Activated naive CD4-positive, alpha-beta T cell treated with Interleukin-2 at 50 U/mL for 16 hours (primary cell): ENCODE measurements around the gene SSBP3.
"Not testable (repeated sequence)": the region's sequence is repeated elsewhere in the genome, so short reads cannot be mapped to it uniquely, and the experiment has no call there.

Experiments used
- DNase-seq: peaks from one replicate; pipeline ENCODE4 v3.0.0-alpha.2; 2020

Gene SSBP3

DNA sequence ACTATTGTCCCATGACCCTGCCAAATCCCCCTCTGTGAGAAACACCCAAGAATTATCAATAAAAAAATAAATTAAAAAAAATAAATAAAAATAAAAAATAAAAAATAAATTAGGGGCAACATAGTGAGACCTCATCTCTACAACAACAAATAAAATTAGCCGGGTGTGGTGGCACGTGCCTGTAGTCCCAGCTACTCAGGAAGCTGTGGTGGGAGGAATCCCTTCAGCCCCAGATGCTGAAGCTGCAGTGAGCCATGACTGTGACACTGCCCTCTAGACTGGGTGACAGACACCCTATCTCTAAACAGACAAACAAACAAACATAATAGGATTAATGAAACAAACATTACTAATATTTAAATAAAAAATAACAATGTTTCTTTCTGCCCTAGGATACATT lies 171.9 kb downstream of the SSBP3 start:
- DNase-seq, result no peak

- not testable (repeated sequence) for DNase-seq
Observed at GRCh38 chr1:54233196-54233595, 173.0 kb downstream of the SSBP3 start.

DNA sequence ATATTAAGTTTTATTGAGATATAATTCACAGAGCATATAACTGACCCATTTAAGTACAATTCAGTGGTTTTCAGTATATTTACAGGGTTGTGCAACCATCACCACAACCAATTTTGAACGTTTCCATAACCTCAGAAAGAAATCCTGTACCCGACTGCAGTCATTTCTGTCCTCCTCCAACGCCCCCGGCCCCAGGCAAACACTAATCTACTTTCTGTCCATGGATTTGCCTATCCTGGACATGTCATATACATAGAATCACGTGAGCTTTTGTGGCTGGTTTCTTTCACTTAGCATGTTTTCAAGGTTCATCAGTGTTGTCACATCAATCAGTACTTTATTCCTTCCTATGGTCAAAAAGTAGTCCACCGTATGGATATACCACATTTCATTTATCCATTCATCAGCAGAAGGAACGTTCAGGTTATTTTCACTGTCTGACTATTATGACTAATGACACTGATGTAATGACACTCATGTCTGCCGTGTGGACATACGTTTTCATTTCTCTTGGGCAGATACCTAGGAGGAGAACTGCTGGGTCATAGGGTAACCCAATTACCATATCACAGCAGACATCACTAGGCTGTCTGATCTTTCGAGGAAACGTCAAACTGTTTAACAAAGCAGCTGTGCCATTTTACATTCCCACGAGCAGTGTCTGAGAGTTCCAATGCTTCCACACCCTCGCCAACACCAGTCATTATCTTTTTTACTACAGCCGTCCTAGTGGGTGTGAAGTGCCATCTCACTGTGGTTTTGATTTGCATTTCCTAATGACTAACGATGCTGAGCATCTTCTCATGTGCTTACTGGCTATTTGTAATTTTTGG lies 175.5 kb downstream of the SSBP3 start:
- DNase-seq, result peak; percentile 78

GRCh38 chr1:54229281-54229891 lies 176.8 kb downstream of the SSBP3 start:
- DNase-seq, result peak; percentile 60

DNA sequence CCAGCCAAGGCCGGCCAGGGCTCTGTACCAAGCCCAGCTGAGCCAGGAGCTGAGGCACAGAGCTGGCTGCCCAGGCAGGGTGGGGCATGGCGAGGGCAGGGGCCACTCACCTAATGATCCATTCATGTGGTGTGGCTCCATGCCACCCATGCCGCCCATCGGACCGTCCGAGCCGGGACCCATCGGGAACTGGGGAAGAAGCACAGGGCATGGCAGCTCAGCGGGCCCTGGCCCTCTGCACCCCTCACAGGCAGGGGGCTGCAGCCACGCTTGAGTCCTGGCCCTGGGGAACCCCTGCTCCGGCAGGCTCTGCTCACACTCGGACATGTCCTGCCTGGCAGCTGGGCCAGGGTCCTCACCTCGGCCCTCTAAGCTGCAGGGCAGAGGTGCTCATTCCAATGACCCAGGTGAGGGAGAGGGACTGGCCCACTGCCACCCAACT lies 177.5 kb downstream of the SSBP3 start:
- DNase-seq, result no peak

GRCh38 chr1:54227891-54228310 lies 178.3 kb downstream of the SSBP3 start:
- no peak for DNase-seq

GRCh38 chr1:54227091-54227602 lies 179.0 kb downstream of the SSBP3 start:
- no peak for DNase-seq

- DNase-seq, result no peak
Observed at GRCh38 chr1:54225986-54226559, 180.1 kb downstream of the SSBP3 start.

GRCh38 chr1:54225378-54225777 lies 180.8 kb downstream of the SSBP3 start:
- no peak for DNase-seq

- no peak for DNase-seq
Observed at GRCh38 chr1:54224233-54224632, 182.0 kb downstream of the SSBP3 start.

- DNase-seq, result no peak
Observed at GRCh38 chr1:54223441-54224202, 182.6 kb downstream of the SSBP3 start.

DNA sequence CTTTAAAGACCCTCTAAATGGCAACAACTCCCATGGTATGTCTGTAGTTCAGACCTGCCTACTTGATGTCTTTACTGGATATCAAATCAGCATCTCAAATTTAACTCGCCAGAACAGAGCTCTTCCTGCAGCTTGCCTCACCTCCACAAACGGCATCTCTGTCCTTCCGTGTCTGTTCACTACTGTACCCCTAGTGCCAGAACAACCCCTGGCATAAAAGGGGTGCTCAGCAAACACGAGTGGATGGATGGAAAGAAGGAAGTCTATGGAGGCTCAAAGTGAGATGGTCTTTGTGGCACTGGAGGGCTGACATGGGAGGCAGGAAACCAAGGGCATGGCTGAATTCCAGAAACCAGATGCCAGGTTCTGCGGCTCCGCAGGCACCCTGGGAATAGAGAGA lies 183.5 kb downstream of the SSBP3 start:
- no peak for DNase-seq

GRCh38 chr1:54221867-54222484 lies 184.2 kb downstream of the SSBP3 start:
- DNase-seq, result no peak

DNA sequence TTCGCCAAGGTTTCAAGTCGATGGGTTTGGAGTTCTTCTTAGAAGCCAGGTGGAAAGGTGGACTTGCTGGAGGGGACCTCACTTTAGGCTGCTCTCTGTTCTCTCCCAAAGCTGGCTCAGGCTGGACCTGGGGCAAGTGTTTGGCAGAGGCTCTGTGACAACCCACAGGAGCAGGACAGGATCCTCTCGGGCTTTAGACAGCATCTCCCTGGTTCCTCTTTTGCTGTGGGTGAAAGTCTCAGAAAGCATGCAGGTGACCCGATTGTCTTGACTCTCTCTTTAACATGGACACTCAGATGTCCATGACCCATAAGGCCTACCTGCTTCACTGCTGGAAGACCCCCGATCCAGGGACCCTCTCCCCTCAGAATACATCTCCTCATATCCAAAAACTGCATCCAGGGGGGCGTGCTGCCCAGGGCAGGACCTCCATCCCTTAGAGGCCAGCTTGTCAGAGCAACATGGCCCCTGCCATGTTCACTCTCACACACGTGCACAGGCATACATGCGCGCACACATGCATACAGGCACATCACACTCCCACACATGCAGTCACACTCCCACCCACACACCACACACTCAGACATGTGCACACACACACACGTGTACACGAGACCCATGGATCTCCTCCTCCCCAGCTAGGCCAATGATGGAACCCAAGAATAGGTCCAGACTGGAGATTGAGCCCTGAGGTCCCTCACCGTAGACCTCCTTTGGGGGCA lies 184.9 kb downstream of the SSBP3 start:
- DNase-seq, result no peak

DNA sequence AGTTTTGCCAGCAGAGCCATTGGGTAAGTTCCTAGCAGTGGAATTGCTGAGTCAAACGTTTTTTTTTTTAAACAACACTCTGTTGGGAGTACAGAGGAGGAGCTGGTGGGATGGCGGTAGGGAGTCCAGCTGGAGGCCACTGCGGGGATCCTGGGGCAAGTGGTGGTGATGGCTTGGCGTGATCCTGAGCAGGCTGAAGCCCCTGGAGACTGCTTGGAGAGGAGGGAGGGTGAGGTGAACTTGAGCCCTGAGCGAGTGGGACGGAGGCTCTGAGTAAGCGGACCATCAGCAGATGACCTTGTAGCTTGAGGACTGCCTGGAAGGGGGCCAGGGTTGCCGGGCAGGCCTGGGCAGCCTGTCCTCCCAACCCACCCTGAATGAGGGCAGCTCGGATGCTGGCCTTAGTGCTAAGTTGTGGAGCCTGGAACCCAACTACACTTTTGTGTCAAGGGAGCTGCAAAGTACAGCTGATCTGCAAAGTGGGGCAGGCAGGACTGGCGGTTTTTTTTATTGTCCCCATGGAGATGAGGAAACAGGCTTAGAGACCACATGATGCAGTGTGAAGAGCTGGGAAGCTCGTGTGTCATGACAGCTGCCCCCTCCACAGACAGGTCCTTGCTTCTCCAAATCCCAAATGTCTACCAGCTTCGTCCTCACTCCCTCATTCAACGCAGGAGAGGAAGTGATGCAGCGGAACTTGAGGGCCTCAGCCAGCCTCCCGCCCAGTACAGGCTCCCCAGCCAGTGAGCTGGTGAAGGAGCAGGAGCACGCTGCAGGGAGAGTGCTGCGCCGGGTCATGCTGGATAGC lies 186.0 kb downstream of the SSBP3 start:
- DNase-seq, result no peak

DNA sequence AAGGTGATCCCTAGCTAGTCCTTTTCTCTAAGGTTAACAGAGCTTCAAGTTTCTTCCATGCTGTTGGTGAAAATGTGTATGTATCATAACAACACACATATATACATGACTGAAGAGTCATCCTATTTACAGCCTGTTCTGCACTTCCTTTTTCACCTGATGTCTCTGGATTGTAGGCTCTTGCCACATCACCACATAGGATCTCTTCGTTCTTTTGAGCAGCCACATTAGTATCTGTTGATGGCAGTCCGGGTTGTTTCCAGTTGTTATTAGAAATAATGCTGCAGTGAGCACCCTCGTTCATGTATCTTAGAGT lies 186.5 kb downstream of the SSBP3 start:
- no peak for DNase-seq

GRCh38 chr1:54218883-54219687 lies 187.1 kb downstream of the SSBP3 start:
- DNase-seq, result no peak

- no peak for DNase-seq
Observed at GRCh38 chr1:54215523-54215922, 190.7 kb downstream of the SSBP3 start.

- no peak for DNase-seq
Observed at GRCh38 chr1:54212872-54213271, 193.3 kb downstream of the SSBP3 start.

- DNase-seq, result not testable (repeated sequence)
Observed at GRCh38 chr1:54207896-54208295, 198.3 kb downstream of the SSBP3 start.
